GM19035 (cell line): ENCODE results near the gene PRR33.

Source experiments
- ATAC-seq: cut with Tn5 transposase; IDR thresholded peaks from one replicate; pipeline ENCODE4 v1.9.1; 2021; ENCODE audit not compliant: unreplicated experiment

PRR33 gene

DNA sequence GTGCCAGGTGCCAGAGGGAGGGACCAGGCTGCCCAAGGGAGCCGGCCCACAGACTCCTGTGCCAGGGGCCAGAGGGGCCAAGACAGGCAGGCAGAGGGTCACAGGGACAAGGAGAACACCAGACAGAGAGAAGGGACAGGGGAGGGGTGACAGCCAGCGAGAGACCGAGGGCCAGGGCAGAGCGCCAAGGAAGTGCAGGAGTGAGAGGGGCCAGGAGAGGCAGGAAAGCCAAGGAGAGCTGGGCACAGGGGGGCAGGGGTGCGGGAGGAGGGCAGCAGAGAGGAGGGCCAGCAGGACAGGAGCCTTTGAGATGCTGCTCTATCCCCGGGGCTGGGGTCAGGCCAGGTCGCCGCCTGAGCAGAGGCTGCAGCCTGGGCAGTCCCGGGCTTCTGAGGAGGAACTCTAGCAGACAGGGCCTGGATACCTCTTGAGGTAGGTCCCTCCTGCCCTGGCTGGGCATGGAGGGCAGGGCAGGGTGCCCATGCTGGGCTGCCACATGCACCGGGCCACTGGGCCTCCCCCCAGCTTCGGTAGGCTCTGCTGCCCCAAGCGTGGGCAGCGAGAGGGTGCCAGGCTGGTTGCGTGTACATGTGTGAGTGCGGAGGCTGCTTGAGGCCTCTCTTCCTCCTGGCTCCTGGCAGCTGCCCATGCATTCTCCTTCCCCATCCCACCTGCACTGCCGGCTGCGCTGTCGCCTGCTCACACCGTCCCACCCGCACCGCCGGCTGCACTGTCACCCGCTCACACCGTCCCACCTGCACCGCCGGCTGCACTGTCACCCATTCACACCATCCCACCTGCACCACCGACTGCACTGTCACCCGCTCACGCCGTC, 26.6 kb downstream of the PRR33 start:
- no peak for ATAC-seq

DNA sequence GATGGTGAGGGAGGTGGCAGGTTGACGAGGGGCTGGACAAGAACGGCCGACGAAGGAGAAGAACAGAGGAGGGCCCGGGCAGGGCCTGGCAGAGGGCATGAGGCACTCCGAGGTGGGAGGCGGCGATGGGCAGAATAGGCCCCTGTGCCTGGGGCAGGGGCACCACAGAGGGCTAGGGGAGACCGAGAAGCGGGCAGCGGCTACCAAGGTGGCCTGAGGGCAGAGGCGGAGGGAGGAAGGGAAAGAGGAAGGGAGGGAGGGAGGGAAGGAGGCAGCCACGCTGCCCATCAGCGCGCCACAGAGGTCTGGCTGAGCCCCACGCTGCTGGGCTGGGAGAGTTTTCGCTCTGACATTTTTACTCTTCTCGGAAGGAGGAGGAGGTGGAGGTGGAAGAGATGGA, 27.5 kb downstream of the PRR33 start:
- ATAC-seq = no peak

DNA sequence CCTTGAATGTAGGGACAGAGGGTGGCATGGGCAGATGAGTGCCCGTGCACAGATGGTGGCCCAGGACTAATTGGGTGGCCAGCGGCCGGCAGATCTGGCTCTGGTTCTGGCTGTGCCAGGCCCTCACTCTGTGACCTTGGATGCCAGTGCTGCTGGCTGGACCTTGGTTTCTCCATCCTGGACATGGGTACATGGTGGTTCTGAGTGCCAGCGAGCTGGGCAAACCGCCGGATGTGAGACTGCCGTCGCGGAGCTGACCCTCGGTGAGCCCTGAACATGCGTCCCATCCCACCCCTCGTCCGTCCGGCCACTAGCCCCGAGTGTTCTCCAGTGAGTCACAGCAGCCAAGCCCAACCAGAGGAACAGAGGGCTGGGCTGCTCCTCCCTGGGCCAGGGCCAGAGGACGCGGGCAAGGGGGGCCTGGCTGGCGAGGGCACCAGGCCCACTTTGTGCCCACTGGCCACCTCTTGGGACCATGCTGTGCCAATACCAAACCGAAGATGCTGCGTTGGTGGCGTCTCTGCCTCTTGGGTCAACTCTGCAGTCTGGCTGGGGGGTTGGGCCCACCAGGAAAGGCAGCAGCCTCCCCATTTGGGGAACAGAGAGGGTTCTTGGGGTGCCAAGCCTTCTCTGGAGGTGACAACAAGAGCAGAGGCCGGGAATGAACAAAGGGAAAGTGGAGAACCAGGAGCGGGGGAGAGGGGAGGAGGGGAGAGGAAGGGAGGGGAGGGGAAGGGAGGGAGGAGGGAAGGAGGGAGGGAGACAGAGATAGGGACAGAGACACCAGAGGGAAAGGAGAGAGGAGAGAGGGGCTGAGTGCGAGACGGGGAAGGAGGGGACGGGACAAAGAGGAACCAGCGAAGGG, 28.1 kb downstream of the PRR33 start:
- no peak for ATAC-seq

DNA sequence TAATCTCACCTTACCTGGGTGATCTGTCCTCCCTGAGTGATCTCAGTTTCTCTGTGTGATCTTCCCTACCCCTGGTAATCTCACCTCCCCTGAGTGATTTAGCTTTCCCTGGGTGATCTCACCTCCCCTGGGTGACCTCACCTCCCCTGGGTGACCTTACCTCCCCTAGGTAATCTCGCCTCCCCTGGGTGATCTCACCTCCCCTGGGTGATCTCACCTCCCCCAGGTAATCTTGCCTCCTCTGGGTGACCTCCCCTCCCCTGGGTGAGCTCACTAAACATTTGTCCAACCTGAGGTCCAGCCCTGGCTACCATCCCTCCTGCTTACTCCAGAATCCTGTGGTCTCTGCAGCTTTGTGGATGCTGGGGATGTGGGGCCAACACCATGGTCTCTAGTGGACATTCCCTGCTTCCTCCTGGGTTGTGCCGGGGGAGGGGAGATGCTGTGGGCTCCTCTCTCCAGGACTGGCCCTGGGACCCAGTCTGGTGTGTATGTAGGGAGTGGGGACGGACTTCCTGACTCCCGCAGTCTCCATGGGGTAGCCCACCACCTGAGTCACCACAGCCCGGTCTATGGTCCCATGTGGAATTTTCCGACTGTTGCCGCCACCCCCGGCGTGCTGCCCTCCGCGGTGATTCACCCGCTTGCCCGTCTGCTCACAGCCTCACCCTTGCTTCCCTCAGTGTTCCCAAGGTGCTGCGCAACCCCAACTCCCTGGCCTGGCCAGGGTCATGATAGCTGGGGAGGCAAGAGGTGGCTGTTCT, 28.9 kb downstream of the PRR33 start:
- no peak for ATAC-seq

DNA sequence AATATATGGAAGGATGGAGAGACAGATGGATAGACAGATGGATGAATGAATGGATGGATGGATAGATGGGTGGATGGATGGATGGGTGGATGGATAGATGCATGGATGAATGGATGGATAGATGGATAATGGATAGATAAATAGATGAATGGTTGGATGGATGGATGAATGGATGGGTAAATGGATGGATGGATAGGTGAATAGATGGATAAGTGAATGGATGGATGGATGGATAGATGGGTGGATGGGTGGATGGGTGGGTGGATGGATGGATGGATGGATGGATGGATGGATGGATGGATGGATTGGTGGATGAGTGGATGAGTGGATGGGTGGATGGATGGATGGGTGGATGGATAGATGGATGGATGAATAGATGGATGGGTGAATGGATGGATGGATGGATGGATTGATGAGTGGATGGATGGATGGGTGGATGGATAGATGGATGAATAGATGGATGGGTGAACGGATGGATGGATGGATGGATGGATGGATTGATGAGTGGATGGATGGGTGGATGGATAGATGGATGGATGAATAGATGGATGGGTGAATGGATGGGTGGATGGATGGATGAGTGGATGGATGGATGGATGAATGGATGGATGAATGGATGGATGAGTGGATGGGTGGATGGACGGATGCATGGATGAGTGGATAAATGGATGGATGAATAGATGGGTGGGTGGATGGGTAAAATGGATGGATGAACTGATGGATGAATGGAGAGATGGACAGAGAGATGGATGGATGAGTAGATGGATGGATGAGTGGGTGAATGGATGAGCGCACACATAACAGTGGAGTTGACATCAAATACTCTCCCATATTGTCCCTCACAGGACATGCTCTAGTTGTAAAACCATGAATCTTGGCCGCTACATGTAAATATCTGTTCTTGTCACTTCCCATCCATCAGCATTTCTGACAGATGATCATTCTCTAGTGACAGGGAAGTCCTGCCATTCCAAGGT, 30.0 kb downstream of the PRR33 start:
- ATAC-seq = no peak

DNA sequence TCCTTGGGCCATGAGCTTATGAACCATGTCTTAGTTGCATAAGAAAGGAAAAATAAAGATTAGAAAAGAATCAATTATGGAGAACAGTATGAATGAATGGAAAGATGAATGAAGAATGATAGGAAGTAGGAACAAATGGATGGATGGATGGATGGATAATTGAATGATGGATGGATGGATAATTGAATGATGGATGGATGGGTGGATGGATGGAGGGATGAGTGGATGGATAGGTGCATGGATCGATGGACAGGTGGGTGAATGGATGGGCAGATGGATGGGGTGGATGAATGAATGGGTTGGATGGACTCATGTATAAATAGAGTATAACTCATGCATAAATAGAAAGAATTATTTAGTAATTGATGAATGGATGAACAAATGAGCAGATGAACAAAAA, 31.6 kb downstream of the PRR33 start:
- no peak for ATAC-seq

DNA sequence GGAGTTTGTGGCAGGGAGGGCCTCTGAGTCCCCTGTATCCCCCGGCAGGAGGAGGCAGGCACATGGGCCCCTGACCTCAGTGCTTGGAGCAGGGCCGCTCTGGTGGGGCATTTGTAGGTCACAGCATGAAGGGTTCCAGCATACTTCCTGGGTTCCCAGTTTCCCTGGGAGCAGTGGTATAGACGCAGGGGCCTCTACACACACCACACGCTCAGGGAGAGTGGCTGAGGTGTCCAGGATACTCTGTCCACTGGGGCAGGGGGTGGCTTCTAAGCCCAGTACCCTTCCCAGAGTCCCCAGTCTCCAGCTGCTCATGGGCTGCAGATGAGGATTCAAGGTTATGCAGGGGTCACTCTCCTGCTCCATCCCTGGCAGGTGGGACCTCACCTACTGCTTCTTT, 32.7 kb downstream of the PRR33 start:
- no peak for ATAC-seq

DNA sequence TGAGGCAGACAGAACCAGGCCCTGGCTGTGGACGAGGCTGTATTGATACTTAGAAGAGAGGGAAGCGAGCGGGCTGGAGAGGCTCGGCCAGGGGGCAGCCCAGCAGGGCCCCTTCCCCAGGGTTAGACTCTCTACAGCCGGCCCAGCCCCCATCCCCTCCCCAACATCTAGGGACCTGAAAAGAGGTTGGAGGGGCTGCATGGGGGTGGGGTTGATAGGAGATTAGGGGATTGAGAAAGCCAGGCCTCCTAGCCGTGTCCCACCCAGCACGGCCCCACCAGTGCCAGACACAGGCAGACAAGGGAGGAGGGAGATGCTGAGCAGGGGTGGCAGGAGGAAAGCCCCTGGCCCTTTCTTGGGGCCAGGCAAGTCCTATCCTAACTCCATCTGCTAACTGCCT, 33.1 kb downstream of the PRR33 start:
- no peak for ATAC-seq

DNA sequence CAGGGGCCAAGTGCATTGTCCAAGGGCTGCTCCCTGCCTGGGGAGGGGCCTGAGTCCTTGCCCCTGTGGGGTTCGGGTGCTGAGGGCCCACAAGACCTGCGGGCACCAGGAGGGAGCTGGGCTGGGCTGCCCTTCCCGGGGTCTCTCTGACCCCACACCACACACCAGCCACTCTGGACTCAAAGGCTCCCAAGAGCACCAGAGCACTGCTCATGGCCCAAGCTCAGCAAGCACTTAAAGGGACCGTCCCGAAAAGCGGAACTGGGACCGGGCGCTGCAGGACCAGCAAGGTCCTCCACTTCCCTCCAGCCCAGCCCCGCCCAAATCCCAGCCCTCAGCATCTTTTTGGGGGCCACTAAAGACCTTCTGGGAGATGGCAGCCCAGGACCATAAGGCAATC, 33.5 kb downstream of the PRR33 start:
- no peak for ATAC-seq

DNA sequence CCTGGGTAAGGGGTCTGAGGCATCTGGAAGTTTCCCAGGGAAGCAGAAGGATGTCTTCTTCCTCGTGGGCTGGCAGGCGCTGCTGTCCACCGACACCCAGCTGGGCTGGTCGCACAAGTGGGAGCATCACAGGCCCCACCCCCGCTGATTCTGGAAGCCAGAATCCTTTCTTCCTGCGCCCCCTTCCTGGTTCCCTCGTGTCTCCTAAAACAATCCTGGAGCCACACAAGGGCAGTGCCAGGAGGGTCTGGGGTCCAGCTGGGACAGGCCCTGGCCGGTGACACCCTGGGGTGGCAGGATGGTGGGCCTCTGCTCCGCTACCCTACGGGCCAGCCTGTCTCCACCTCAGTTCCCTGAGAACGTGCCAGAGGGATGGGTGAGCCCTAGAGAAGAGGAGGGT, 34.6 kb downstream of the PRR33 start:
- no peak for ATAC-seq

DNA sequence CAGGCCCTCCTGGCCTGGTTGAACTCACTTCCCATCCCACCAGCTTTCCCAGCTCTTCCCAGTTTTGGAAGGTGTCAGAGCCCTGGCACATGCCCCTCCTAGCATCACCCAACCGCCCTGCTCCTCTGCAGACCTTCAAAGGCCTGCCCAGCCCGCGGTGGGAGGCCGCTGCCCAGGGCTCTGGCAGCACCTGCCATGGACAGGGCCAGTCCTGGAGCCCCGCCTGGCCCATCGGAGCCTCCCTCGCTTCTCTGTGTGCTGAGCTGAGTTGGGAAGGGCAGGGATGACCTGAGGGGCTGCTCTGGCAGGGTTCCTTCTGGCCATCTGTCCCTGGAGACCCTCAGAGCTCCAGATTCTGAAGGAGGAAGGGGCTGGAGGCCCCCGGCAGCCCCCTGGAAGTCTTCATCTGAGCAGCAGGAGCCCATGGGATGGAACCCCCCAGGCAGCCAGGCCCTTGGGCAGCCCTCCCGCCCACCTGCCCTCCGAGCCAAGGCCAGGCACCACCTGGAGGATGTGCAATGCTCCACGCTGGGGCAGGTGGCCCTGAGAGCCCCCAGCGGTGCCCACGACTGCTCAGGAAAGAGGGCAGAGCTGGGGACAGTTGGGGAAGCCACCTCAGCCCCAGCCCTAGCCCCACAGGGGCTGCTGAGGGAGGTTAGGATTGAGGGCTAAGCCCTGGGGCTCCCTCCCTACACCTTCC, 35.2 kb downstream of the PRR33 start:
- no peak for ATAC-seq

DNA sequence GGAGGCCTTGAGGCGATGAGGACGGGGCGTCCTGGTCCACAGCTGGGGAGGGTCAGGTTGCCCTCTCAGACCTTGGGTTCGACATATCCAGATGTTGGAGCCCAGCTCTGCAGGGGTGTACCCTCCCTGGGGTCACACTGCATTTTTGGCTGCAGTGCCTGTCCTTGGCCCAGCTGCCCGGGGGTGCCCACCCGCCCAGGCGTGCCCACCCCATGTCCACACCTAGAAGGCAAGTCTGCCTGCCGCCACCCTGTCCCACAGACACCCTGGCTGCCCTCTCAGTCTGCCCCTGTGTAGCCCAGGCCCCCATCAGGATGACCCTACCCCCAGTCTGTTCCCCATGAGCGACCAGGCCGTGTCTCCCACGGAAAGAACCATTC, 35.8 kb downstream of the PRR33 start:
- ATAC-seq = no peak

DNA sequence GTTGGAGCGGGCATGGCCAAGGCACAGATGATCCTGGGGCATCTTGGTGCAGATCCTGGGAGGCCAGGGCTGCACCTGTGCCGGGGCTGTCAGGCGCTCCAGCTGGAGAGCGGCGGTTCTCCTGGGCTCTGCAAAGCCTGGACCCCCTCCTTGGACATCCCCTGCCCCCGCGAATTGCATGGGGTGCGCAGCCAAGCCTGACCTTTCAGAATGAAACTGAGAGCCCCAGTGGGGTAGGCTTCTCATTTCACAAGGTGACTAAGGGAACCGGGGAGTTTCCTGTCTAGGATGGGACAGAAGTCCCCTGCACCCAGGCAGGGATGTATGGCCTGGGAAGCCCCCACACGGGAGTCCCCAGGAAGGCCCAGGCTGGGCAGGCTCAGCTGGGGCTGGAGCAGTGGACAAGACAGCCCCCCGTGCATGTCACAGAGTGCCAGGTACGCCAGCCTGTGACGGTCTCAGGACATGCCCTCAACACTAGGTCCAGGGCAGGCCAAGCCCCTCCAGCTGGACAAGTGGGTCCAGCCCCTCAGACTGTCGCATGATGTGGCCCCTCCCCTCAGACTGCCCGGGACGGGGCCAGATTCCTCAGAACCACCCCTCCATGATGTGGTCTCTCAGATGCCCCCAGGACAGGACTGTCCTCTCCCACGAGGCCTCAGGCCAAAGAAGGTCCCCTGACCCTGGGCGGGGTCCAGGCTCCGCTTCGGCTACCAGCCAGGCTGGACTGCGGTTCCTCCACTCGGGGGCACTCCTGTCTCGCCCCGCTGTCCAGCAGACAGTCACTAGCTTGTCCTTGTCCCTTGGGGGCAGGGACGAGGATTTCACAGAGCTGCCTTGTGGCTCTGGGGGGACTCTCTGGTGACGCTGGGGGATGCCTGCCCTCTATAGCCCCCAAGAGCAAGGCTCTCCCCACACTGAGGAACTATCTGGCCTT, 36.5 kb downstream of the PRR33 start:
- ATAC-seq = peak; percentile 35

DNA sequence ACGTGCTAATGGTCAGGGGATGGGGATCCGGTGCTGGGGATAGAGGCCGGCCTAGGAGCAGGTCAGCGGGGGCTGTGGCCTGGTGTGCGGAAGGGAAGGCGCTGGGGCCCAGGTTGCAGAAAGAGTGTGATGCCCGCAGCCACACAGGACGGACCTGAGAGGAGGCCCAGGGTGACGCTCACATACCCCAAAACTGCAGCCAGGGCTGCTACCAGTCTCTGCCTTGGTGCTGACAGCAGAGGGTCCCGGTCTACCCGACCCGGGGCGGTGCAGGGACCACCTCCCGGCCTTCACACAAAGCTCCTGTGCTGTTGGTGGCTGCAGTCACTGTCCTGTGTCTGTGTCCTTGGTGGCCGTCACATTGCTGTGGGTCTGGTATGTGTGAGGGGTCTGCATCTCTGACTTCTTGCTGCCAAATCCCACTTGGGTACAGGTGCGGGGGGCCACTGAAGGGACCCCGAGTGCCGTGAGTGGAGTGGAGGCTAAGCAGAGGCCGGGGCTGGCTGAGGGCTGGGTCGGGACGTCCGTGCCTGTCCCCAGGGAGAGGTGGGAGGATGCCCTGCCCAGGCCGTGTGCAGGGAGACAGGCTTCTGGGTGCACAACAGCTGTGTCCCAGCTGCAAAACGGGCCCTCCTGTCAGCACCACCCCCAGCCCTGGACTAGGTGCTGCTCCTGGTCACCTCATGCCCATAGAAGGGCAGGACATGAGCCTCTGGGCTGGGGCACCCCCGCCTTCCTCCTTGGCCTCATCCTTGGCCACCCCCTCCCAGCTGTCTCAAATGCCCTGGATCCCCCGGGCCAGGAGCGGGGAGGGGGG, 37.4 kb downstream of the PRR33 start:
- peak; percentile 13 for ATAC-seq

DNA sequence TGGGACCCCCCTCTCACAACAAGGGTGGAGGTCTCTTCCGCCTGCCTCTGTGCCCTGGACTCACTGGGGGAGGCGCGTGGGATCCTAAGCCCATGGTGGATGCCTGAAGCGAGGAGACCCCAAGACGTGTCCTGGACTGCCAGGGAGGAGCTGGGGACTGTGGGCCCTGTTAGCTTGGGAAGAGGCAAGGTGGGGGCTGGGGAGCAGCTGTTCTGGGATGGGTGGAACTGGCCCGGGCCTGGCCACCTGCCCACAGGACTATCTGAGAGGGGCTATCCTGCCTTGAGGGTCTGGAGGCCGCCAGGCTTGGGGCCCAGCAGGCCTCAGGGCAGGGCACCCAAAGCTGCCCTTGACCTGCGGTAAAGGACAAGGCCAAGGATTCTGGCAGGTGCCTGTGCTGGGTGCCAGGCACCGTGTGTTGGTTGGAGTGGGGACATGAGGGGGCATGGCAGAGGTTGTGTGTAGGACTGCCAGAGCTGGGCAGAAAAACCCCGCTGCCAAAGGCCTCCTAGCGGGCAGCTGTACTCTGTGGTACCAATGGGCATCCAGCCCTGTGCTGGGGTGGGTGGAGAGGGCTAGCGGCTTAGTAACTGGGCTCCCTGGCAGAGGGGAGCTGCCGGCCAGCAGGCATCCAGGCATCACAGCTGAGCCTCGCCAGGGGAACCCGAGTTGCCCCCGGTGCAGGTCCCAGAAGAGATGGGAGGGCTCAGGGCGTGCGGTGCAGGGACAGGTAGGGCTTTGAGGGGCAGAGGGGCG, 38.1 kb downstream of the PRR33 start:
- ATAC-seq = no peak

DNA sequence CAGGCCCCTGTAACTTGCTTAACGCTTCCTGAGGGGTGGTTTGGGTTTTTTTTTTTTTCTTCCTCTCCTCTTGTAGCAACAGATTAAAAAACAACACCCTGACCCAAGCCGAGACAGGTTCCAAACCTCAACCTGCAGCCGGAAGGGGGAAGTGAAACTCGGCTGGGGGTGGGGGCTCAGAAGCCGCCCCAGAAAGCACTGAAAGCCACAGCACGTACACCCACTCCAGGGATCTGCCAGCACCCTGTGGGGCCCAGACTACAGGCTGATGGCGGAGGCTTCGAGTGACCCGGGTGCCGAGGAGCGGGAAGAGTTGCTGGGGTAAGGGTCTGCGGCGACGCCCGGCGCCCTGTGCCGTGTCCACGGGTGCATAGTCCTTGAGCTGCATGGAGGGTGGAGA, 38.8 kb downstream of the PRR33 start, which contains the start of gene LSP1:
Gene LSP1, plus strand, starts transcription at position 208 of the 400 bp plus-strand sequence. Its CDS starts 61 bp downstream, at position 269.
- ATAC-seq = peak; percentile 41
